GM23338 (cell line): Measurements from ENCODE around the gene USP17L13.
"Not testable (repeated sequence)": the region's sequence is repeated elsewhere in the genome, so short reads cannot be mapped to it uniquely, and the experiment has no call there.

Experiments used
- CREB1 ChIP-seq: fragments of 250-450 bp; sonication (Bioruptor Pico); IDR thresholded peaks from 2 replicates; pipeline ENCODE4 v1.5.0; 2020; ENCODE audit warnings: low read depth, mild to moderate bottlenecking, moderate library complexity
- CTCF ChIP-seq, 2 experiments: fragments of 200-600 bp in 1 of 2; sonication (generic) in 1 of 2; conservative IDR thresholded peaks; 2 replicates each; pipeline versions ENCODE4 v1.5.1 to v1.6.1; 2016 to 2017; ENCODE audit warnings: antibody characterized with exemption in 2 of 2, low read depth in 2 of 2, mild to moderate bottlenecking in 2 of 2, moderate library complexity in 1 of 2
- ETS1 ChIP-seq: IDR thresholded peaks from 2 replicates; pipeline ENCODE4 v1.6.1; 2016; ENCODE audit warnings: antibody characterized with exemption
- EZH2 ChIP-seq: fragments of 200-600 bp; sonication (generic); IDR thresholded peaks from one replicate; pipeline ENCODE4 v1.8.0; 2017; ENCODE audit warnings: antibody characterized with exemption, mild to moderate bottlenecking, low read depth; ENCODE audit not compliant: unreplicated experiment
- EZH2phosphoT487 ChIP-seq: fragments of 200-600 bp; sonication (generic); IDR thresholded peaks from one replicate; pipeline ENCODE4 v1.8.1; 2018; ENCODE audit warnings: antibody characterized with exemption; ENCODE audit not compliant: unreplicated experiment
- NANOG ChIP-seq: IDR thresholded peaks from 2 replicates; pipeline ENCODE4 v1.6.1; 2016; ENCODE audit warnings: antibody characterized with exemption, borderline replicate concordance
- POLR2AphosphoS5 ChIP-seq: IDR thresholded peaks from 2 replicates; pipeline ENCODE4 v1.6.1; 2016; ENCODE audit warnings: antibody characterized with exemption, low read depth
- REST ChIP-seq: IDR thresholded peaks from one replicate; pipeline ENCODE4 v1.6.1; 2018; ENCODE audit warnings: antibody characterized with exemption; ENCODE audit not compliant: unreplicated experiment
- STAT1 ChIP-seq: IDR thresholded peaks from one replicate; pipeline ENCODE4 v1.6.1; 2016; ENCODE audit warnings: antibody characterized with exemption; ENCODE audit not compliant: unreplicated experiment
- ZNF331 ChIP-seq: fragments of 250-450 bp; sonication (Bioruptor Pico); IDR thresholded peaks from 2 replicates; pipeline ENCODE4 v1.5.0; 2020; ENCODE audit warnings: low read depth, mild to moderate bottlenecking, moderate library complexity
- ZNF462 ChIP-seq: fragments of 250-450 bp; sonication (Bioruptor Pico); IDR thresholded peaks from 2 replicates; pipeline ENCODE4 v1.5.0; 2020; ENCODE audit warnings: mild to moderate bottlenecking, moderate library complexity

- not testable (repeated sequence) for TF ChIP-seq CTCF (conservative IDR thresholded peaks at IDR 0.05; ENCODE audit: low read depth in 2 of 2); REST; EZH2phosphoT487; POLR2AphosphoS5; EZH2; NANOG; STAT1; ETS1; CREB1 (CRISPR knock-in tag); ZNF331 (CRISPR knock-in tag); ZNF462
Observed at GRCh38 chr4:9271719-9272118, 47.0 kb downstream of the USP17L13 start.
